ENCODE results near the gene RNF225.

GRCh38 chr19:58396691-58397532 is 1.5 kb downstream of the RNF225 start:
- TF ChIP-seq CTCF (IDR thresholded peaks at IDR 0.05; ENCODE audit: poor library complexity), result no peak
- TF ChIP-seq EZH2 (IDR thresholded peaks at IDR 0.05; ENCODE audit: borderline replicate concordance), result no peak
- no peak for TF ChIP-seq EZH2phosphoT487 (IDR thresholded peaks at IDR 0.05; ENCODE audit: low read depth, severe bottlenecking, unreplicated experiment)

Data from hepatocyte (in vitro differentiated cells).